ENCODE results near the gene ZNF281. TPM values are rescaled to one million over a fixed set of nuclear protein-coding genes. Genes with fewer than 3 reads are reported as not detected.

Gene ZNF281, protein sequence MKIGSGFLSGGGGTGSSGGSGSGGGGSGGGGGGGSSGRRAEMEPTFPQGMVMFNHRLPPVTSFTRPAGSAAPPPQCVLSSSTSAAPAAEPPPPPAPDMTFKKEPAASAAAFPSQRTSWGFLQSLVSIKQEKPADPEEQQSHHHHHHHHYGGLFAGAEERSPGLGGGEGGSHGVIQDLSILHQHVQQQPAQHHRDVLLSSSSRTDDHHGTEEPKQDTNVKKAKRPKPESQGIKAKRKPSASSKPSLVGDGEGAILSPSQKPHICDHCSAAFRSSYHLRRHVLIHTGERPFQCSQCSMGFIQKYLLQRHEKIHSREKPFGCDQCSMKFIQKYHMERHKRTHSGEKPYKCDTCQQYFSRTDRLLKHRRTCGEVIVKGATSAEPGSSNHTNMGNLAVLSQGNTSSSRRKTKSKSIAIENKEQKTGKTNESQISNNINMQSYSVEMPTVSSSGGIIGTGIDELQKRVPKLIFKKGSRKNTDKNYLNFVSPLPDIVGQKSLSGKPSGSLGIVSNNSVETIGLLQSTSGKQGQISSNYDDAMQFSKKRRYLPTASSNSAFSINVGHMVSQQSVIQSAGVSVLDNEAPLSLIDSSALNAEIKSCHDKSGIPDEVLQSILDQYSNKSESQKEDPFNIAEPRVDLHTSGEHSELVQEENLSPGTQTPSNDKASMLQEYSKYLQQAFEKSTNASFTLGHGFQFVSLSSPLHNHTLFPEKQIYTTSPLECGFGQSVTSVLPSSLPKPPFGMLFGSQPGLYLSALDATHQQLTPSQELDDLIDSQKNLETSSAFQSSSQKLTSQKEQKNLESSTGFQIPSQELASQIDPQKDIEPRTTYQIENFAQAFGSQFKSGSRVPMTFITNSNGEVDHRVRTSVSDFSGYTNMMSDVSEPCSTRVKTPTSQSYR
- total RNA-seq, result 17.8 and 19.5 TPM in 2 replicates

DNA sequence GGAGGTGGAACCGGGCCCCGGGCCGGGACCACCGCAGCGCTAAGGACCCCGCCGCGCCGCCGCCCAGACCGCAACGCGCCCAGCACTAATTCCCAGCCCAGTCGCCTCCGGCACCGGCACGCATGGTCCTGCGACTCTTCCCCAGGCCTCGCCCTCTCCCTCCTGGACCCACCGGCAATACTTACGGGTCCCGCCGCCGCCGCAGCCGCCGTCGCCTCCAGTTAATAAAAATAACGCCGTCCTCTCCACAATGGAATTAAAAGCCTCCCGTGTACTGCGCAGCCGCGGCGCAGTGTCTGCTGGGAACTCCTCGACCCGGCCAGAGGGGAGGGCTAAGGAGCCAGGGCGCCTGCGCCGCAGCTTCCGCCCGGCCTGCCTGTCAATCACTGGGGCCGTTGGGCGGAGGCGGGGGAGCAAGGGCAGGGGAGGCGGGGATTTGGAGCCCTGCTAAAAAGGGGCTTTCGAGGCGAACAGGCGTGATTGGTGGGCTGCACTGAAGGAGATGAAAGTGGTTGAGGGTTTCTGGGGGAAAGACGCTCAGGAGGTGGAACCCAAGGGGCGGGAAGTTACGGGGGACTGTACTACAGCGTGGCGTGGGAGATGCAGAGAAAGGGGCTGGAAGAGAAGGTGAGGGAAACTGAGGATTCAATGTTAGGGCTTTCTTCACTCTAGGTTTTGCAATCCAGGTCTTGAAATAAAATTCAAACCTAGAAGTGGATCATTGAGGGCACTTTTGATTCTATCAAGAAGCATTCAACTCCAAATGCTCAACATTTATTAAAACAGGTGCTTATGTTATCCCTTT lies at the start of gene ZNF281:
TSS of gene ZNF281 (minus strand) at position 276 of the 805 bp plus-strand sequence. CDS start 331 bp downstream, outside the sequence.

Other genes with a start within 250 kb of the ZNF281 start
- 3.6 and 6.7 TPM in 2 replicates for gene KIF14, start 210.7 kb upstream of the ZNF281 start, total RNA-seq